Measurements from ENCODE around the gene GIMAP6. TPM values are rescaled to one million over a fixed set of nuclear protein-coding genes. Genes with fewer than 3 reads are reported as not detected.

GIMAP6 gene
- polyA plus RNA-seq, 1 of the 3 experiments (the other 2 are of a cell fraction), result 0.05 TPM

GRCh38 chr7:150631084-150631826, 930 bp downstream of the GIMAP6 start:
- Histone ChIP-seq H3K27ac (ENCODE audit: low read depth in 2 of 2, low read length in 1 of 2) (no peak overlapping the region), H3K27me3 (ENCODE audit: insufficient read depth) (no peaks in the 10 kb centered on the region), H3K79me2 (ENCODE audit: insufficient read depth) (no peaks in the 10 kb centered on the region), H3K4me3 (ENCODE audit: low read depth in 2 of 2, low read length in 1 of 2) (no peak overlapping the region), H3K9me3 (no peaks in the 10 kb centered on the region), H4K20me1 (ENCODE audit: insufficient read depth) (no peaks in the 10 kb centered on the region), H3K36me3 (replicated peaks in 1 of 2; ENCODE audit: control insufficient read depth in 1 of 2, insufficient read depth in 2 of 2, low read length in 1 of 2) (no peaks in the 10 kb centered on the region), H3K9me2 (no peaks in the 10 kb centered on the region), H3F3A (replicated peaks; ENCODE audit: insufficient read depth) (no peaks in the 10 kb centered on the region), H3K4me2 (no peak overlapping the region; the same call in 1 of the 2 replicates), H3K4me1 (ENCODE audit: control insufficient read depth in 1 of 2, insufficient read depth in 2 of 2, low read depth in 1 of 2, low read length in 1 of 2) (no peaks in the 10 kb centered on the region), H3K9ac (no peak overlapping the region), H2AFZ (ENCODE audit: low read depth) (no peak overlapping the region)
- DNase-seq, result no peak
- TF ChIP-seq, protein P1, sequence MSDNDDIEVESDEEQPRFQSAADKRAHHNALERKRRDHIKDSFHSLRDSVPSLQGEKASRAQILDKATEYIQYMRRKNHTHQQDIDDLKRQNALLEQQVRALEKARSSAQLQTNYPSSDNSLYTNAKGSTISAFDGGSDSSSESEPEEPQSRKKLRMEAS (IDR thresholded peaks at IDR 0.05; ENCODE audit: low read depth), result no peak
- TF ChIP-seq GATA2 (CRISPR knock-in tag; IDR thresholded peaks at IDR 0.05) (no peak), FOXM1 (IDR thresholded peaks at IDR 0.05; ENCODE audit: low read depth) (no peak), NRF1 (IDR thresholded peaks at IDR 0.05; ENCODE audit: low read depth, low read length) (no peak), RAD21 (IDR thresholded peaks at IDR 0.05; ENCODE audit: low read length) (no peak), POLR2AphosphoS5 (IDR thresholded peaks at IDR 0.05; ENCODE audit: low read depth, low read length) (no peak), JUND (IDR thresholded peaks at IDR 0.05) (no peak), CTCF (IDR thresholded peaks at IDR 0.05) (no peak), ZBTB33 (IDR thresholded peaks at IDR 0.05; ENCODE audit: borderline replicate concordance, low read depth) (no peak), RCOR1 (IDR thresholded peaks at IDR 0.05; ENCODE audit: low read length) (no peak), MEF2A (IDR thresholded peaks at IDR 0.05; ENCODE audit: borderline replicate concordance, low read depth) (no peak), EZH2phosphoT487 (IDR thresholded peaks at IDR 0.05; ENCODE audit: borderline replicate concordance, low read depth) (no peak), NFIC (IDR thresholded peaks at IDR 0.05; ENCODE audit: borderline replicate concordance) (no peak), SMC3 (IDR thresholded peaks at IDR 0.05; ENCODE audit: low read depth, low read length) (no peak), YY1 (IDR thresholded peaks at IDR 0.05; ENCODE audit: low read depth) (no peak), FOXJ3 (CRISPR knock-in tag; IDR thresholded peaks at IDR 0.05) (no peak)
- TF ChIP-seq, protein P2, sequence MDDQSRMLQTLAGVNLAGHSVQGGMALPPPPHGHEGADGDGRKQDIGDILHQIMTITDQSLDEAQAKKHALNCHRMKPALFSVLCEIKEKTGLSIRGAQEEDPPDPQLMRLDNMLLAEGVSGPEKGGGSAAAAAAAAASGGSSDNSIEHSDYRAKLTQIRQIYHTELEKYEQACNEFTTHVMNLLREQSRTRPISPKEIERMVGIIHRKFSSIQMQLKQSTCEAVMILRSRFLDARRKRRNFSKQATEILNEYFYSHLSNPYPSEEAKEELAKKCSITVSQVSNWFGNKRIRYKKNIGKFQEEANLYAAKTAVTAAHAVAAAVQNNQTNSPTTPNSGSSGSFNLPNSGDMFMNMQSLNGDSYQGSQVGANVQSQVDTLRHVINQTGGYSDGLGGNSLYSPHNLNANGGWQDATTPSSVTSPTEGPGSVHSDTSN (IDR thresholded peaks at IDR 0.05), result no peak
- WGBS (ENCODE audit: low lambda C conversion rate), result 10% methylated on average over 8 of the region's 8 CpGs
- CTCF ChIA-PET, result no interaction called here
- POLR2A ChIA-PET, result no interaction called here
